ENCODE measurements around the gene ITSN2.
"Not testable (repeated sequence)": the region's sequence is repeated elsewhere in the genome, so short reads cannot be mapped to it uniquely, and the experiment has no call there.

ITSN2 gene

DNA sequence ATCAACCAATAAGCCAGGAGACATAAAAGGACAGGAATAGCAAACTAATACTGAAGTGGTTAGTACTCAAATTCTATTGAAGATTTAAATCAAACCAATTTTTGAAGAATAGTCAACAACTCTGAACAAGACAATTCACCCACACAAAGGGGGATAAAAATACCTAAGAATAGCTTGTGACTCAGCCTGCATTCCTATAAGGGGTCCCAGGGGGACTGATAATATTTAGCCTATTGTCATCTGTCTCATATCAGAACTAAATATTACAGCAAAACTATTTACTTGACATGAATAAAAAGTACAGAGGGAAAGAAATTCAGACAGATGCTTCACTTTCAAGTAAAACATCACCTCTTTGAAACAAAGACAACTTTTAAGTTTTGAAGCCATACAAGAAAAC lies 7.7 kb downstream of the ITSN2 start:
- Histone ChIP-seq H3K9ac (ENCODE audit: low read depth in 1 of 2, low read length in 2 of 2) (no peak overlapping the region), H3K27ac (ENCODE audit: low read depth in 2 of 2, low read length in 2 of 2) (no peak overlapping the region), H3K4me3 (ENCODE audit: low read length in 2 of 2) (no peak overlapping the region), H3K27me3 (ENCODE audit: control insufficient read depth in 2 of 2, insufficient read depth in 2 of 2, low read length in 2 of 2) (no peaks in the 10 kb centered on the region), H3K4me1 (ENCODE audit: control insufficient read depth in 2 of 2, insufficient read depth in 2 of 2, low read length in 2 of 2) (peaks cover 0 to 3% of the 10 kb centered on the region in 2 donors), H3K36me3 (ENCODE audit: control insufficient read depth in 2 of 2, insufficient read depth in 2 of 2, low read length in 2 of 2) (no peaks in the 10 kb centered on the region), H3K9me3 (ENCODE audit: control insufficient read depth in 2 of 2, low read length in 2 of 2) (no peaks in the 10 kb centered on the region)

DNA sequence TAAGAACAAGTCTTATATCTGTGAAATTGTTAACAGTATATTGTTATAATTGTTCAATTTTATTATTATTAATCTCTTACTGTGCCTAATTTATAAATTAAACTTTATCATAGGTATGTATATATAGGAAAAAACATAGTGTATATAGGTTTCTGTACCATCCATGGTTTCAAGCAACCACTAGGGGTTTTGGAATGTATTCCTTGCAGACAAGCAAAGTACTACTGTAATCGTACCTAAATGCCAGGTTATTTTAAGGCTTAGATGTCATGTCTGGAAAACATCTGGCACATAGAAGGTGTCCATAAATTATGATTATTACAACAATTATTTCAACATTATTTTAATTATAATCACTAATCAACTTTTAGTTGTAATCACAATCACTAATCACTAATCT lies 8.4 kb downstream of the ITSN2 start:
- no peaks in the 10 kb centered on the region for H3K9me3 ChIP-seq (ENCODE audit: control insufficient read depth in 2 of 2, low read length in 2 of 2)
- no peak overlapping the region for H3K4me3 ChIP-seq (ENCODE audit: low read length in 2 of 2)
- no peak overlapping the region for H3K9ac ChIP-seq (ENCODE audit: low read depth in 1 of 2, low read length in 2 of 2)
- H3K36me3 ChIP-seq (ENCODE audit: control insufficient read depth in 2 of 2, insufficient read depth in 2 of 2, low read length in 2 of 2) = no peaks in the 10 kb centered on the region
- H3K27me3 ChIP-seq (ENCODE audit: control insufficient read depth in 2 of 2, insufficient read depth in 2 of 2, low read length in 2 of 2) = no peaks in the 10 kb centered on the region
- no peak overlapping the region for H3K27ac ChIP-seq (ENCODE audit: low read depth in 2 of 2, low read length in 2 of 2)
- peaks cover 0 to 3% of the 10 kb centered on the region in 2 donors for H3K4me1 ChIP-seq (ENCODE audit: control insufficient read depth in 2 of 2, insufficient read depth in 2 of 2, low read length in 2 of 2)

DNA sequence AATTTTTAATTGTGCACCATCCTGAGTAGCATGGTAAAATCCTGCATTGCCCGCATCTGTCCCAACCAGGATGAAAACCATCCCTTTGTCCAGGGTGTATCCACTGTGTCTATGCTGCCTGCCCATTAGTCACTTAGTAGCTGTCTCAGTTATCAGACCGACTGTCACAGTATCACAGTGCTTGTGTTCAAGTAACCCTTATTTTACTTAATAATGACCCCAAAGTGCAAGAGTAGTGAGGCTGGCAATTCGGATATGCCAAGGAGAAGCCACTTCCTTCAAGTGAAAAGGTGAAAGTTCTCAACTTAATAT lies 8.8 kb downstream of the ITSN2 start:
- Histone ChIP-seq H3K9ac (ENCODE audit: low read depth in 1 of 2, low read length in 2 of 2) (no peak overlapping the region), H3K36me3 (ENCODE audit: control insufficient read depth in 2 of 2, insufficient read depth in 2 of 2, low read length in 2 of 2) (no peaks in the 10 kb centered on the region), H3K9me3 (ENCODE audit: control insufficient read depth in 2 of 2, low read length in 2 of 2) (no peaks in the 10 kb centered on the region), H3K27ac (ENCODE audit: low read depth in 2 of 2, low read length in 2 of 2) (no peak overlapping the region), H3K4me1 (ENCODE audit: control insufficient read depth in 2 of 2, insufficient read depth in 2 of 2, low read length in 2 of 2) (peaks cover 0 to 3% of the 10 kb centered on the region in 2 donors), H3K27me3 (ENCODE audit: control insufficient read depth in 2 of 2, insufficient read depth in 2 of 2, low read length in 2 of 2) (no peaks in the 10 kb centered on the region), H3K4me3 (ENCODE audit: low read length in 2 of 2) (peak overlapping the region in 1 of 2 donors; percentile 3)

DNA sequence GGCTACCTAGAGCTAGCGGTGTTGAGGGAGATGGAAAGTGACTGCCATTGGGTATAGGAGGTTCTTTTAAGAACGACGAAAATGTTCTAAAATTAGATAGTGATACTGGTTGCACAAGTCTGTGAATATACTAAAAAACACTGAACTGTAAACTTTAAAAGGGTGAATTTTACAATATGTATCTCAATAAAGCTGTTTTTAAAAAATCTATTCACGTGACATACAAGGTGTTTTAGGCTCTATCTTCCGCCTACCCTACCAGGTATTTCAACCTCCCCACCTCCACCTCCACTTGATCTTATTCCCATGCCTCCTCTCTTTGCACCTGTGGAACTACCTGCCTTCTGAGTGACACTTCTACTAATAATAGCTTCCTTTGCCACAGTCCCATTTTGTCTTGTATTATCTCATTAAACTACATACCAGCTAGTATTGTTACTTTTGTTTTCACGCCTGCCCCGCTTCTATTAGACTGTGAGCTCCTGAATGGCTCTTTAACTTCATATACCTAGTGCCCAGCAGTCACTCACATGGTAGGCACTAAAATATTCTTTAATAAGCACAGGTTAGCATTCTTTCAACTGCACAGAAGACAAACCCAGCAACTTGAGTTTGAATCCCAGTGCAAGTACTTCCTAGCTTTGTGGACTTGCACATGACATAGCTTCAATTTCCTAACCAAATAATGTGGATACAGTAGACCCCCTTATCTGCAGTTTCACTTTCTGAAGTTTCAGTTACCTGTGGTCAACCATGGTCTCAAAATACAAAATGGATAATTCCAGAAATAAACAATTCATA lies 9.3 kb downstream of the ITSN2 start:
- no peaks in the 10 kb centered on the region for H3K36me3 ChIP-seq (ENCODE audit: control insufficient read depth in 2 of 2, insufficient read depth in 2 of 2, low read length in 2 of 2)
- no peak overlapping the region for H3K9ac ChIP-seq (ENCODE audit: low read depth in 1 of 2, low read length in 2 of 2)
- H3K27me3 ChIP-seq (ENCODE audit: control insufficient read depth in 2 of 2, insufficient read depth in 2 of 2, low read length in 2 of 2) = no peaks in the 10 kb centered on the region
- peak overlapping the region in 1 of 2 donors; percentile 3 for H3K4me3 ChIP-seq (ENCODE audit: low read length in 2 of 2)
- H3K27ac ChIP-seq (ENCODE audit: low read depth in 2 of 2, low read length in 2 of 2) = no peak overlapping the region
- no peaks in the 10 kb centered on the region for H3K9me3 ChIP-seq (ENCODE audit: control insufficient read depth in 2 of 2, low read length in 2 of 2)
- peaks cover 0 to 3% of the 10 kb centered on the region in 2 donors for H3K4me1 ChIP-seq (ENCODE audit: control insufficient read depth in 2 of 2, insufficient read depth in 2 of 2, low read length in 2 of 2)

DNA sequence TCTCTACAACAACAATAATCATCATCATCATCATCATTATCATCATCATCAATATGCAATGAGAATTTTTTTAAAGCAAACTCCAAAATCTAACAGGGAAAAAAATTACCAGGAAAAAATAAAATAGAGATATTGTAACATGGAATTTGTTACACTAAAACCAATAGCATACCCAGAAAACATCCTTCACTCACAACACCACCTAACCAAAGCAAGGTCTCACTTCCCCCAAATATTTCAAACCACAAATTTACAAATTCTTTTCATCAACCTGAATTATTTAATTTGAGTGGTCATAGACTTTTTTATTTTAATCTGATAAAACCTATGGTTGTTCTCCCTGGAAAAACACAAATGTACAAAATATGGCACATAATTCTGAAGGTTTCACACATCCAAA lies 11.2 kb downstream of the ITSN2 start:
- no peak overlapping the region for H3K27ac ChIP-seq (ENCODE audit: low read depth in 2 of 2, low read length in 2 of 2)
- H3K4me3 ChIP-seq (ENCODE audit: low read length in 2 of 2) = no peak overlapping the region
- no peaks in the 10 kb centered on the region for H3K27me3 ChIP-seq (ENCODE audit: control insufficient read depth in 2 of 2, insufficient read depth in 2 of 2, low read length in 2 of 2)
- H3K9me3 ChIP-seq (ENCODE audit: control insufficient read depth in 2 of 2, low read length in 2 of 2) = no peaks in the 10 kb centered on the region
- H3K4me1 ChIP-seq (ENCODE audit: control insufficient read depth in 2 of 2, insufficient read depth in 2 of 2, low read length in 2 of 2) = no peaks in the 10 kb centered on the region
- H3K9ac ChIP-seq (ENCODE audit: low read depth in 1 of 2, low read length in 2 of 2) = no peak overlapping the region
- H3K36me3 ChIP-seq (ENCODE audit: control insufficient read depth in 2 of 2, insufficient read depth in 2 of 2, low read length in 2 of 2) = no peaks in the 10 kb centered on the region

DNA sequence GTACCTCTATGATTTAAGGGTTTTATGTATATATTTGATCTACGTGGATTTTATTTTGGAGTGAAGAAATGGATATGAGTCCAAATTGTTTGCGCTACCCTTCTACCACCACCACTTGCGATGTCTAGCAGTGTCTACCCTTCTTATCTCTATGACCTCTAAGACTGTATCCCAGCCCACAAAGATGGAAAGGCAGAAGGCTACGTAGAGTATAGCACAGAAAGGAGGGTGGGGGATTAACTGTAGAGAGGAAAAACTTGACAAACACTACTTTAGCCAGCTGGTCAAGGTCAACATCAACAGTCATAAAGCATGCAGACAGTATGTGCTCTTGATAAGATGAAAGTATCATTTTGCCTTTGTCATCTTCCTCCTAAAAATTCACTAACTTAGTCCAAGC lies 14.4 kb downstream of the ITSN2 start:
- Histone ChIP-seq H3K36me3 (ENCODE audit: control insufficient read depth in 2 of 2, insufficient read depth in 2 of 2, low read length in 2 of 2) (no peaks in the 10 kb centered on the region), H3K9me3 (ENCODE audit: control insufficient read depth in 2 of 2, low read length in 2 of 2) (no peaks in the 10 kb centered on the region), H3K27ac (ENCODE audit: low read depth in 2 of 2, low read length in 2 of 2) (no peak overlapping the region), H3K27me3 (ENCODE audit: control insufficient read depth in 2 of 2, insufficient read depth in 2 of 2, low read length in 2 of 2) (no peaks in the 10 kb centered on the region), H3K4me1 (ENCODE audit: control insufficient read depth in 2 of 2, insufficient read depth in 2 of 2, low read length in 2 of 2) (peaks cover 4 to 11% of the 10 kb centered on the region in 2 donors), H3K9ac (ENCODE audit: low read depth in 1 of 2, low read length in 2 of 2) (no peak overlapping the region), H3K4me3 (ENCODE audit: low read length in 2 of 2) (no peak overlapping the region)

DNA sequence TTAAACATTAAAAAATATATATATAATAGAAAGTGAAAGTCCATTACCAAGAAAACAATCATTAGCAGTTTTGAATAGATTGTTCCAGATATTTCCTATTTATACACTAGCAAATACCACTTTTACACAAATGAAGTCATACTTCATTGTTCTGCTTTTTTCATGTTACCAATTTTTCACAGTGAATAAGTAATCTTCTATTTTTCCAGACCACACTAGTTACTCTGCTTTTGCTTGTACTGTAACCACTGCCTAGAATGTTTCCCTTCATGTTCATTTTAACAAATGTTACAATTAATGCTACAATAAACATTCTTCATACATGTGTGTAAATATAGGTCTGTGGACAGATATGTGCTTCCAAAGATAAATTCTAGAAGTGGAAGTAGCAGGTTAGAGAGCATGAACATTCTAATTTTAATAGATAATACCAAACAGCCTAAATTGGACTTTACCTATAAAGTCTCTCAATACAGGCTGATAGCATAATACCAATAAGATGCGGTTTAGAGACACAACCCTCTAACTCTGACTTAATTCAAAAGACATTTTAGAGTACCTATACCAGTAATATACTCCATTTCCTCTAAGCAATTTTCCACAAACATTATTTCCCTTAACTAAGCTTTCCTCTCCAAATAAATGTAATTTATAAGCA lies 17.0 kb downstream of the ITSN2 start:
- no peak overlapping the region for H3K27ac ChIP-seq (ENCODE audit: low read depth in 2 of 2, low read length in 2 of 2)
- H3K9me3 ChIP-seq (ENCODE audit: control insufficient read depth in 2 of 2, low read length in 2 of 2) = no peaks in the 10 kb centered on the region
- H3K4me1 ChIP-seq (ENCODE audit: control insufficient read depth in 2 of 2, insufficient read depth in 2 of 2, low read length in 2 of 2) = peaks cover 4 to 11% of the 10 kb centered on the region in 2 donors

DNA sequence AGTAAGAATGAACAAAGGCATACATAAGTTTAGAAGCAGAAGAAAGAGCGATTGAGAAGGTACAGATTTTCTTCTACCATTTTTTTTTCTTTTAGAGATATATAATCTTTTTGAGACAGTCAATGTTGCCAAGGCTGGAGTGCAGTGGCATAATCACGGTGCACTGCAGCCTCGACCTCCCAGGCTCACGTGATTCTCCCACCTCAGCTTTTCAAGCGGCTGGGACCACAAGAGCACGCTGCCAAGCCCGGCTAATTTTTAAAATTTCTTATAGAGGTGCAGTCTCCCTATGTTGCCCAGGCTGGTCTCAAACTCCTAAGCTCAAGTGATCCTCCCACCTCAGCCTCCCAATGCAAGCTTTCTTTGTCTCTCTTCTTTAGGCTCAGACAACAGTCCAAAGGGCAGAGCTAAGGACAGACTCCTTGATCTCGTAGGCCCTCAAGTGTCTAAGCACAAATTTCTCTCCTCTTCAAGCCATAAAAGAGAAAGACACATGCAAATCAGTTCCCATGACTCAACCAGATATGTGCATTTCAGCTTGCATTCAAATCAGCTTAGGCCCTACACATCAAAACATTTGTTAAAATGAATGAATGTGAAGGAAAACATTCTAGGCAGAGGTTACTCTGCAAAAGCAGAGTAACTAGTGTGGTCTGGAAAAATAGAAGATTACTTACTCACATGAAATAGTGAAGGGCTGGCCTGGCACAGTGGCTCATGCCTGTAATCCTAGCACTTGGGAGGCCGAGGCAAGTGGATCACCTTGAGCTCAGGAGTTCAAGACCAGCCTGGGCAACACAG lies 18.0 kb downstream of the ITSN2 start:
- Histone ChIP-seq H3K4me3 (ENCODE audit: low read length in 2 of 2) (no peak overlapping the region), H3K9ac (ENCODE audit: low read depth in 1 of 2, low read length in 2 of 2) (no peak overlapping the region), H3K9me3 (ENCODE audit: control insufficient read depth in 2 of 2, low read length in 2 of 2) (no peaks in the 10 kb centered on the region), H3K27me3 (ENCODE audit: control insufficient read depth in 2 of 2, insufficient read depth in 2 of 2, low read length in 2 of 2) (no peaks in the 10 kb centered on the region), H3K27ac (ENCODE audit: low read depth in 2 of 2, low read length in 2 of 2) (no peak overlapping the region), H3K4me1 (ENCODE audit: control insufficient read depth in 2 of 2, insufficient read depth in 2 of 2, low read length in 2 of 2) (peaks cover 4 to 14% of the 10 kb centered on the region in 2 donors), H3K36me3 (ENCODE audit: control insufficient read depth in 2 of 2, insufficient read depth in 2 of 2, low read length in 2 of 2) (no peaks in the 10 kb centered on the region)

More for the DNA sequence above, 17.0 kb downstream of the ITSN2 start:
- Histone ChIP-seq H3K9ac (ENCODE audit: low read depth in 1 of 2, low read length in 2 of 2) (no peak overlapping the region), H3K4me3 (ENCODE audit: low read length in 2 of 2) (no peak overlapping the region), H3K36me3 (ENCODE audit: control insufficient read depth in 2 of 2, insufficient read depth in 2 of 2, low read length in 2 of 2) (no peaks in the 10 kb centered on the region), H3K27me3 (ENCODE audit: control insufficient read depth in 2 of 2, insufficient read depth in 2 of 2, low read length in 2 of 2) (no peaks in the 10 kb centered on the region)

DNA sequence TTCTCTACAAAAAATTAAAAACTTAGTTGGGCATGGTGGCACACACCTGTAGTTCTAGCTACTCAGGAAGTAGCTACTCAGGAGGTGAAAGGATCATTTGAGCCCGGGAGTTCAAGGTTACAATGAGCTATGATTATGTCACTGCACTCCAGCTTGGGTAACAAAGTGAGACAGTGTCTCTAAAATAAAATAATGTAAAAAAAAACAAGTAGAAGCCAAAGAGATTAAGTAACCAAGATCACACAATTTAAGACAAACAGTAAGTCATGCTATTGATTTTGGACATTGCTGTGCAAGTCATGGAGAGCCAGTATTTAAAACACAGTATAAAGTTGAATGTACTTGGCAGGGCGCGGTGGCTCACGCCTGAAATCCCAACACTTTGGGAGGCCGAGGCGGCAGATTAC lies 20.5 kb downstream of the ITSN2 start:
- no peaks in the 10 kb centered on the region for H3K9me3 ChIP-seq (ENCODE audit: control insufficient read depth in 2 of 2, low read length in 2 of 2)
- no peak overlapping the region for H3K27ac ChIP-seq (ENCODE audit: low read depth in 2 of 2, low read length in 2 of 2)
- H3K9ac ChIP-seq (ENCODE audit: low read depth in 1 of 2, low read length in 2 of 2) = no peak overlapping the region
- H3K4me3 ChIP-seq (ENCODE audit: low read length in 2 of 2) = no peak overlapping the region
- H3K27me3 ChIP-seq (ENCODE audit: control insufficient read depth in 2 of 2, insufficient read depth in 2 of 2, low read length in 2 of 2) = no peaks in the 10 kb centered on the region
- peaks cover 4 to 14% of the 10 kb centered on the region in 2 donors for H3K4me1 ChIP-seq (ENCODE audit: control insufficient read depth in 2 of 2, insufficient read depth in 2 of 2, low read length in 2 of 2)
- no peaks in the 10 kb centered on the region for H3K36me3 ChIP-seq (ENCODE audit: control insufficient read depth in 2 of 2, insufficient read depth in 2 of 2, low read length in 2 of 2)

DNA sequence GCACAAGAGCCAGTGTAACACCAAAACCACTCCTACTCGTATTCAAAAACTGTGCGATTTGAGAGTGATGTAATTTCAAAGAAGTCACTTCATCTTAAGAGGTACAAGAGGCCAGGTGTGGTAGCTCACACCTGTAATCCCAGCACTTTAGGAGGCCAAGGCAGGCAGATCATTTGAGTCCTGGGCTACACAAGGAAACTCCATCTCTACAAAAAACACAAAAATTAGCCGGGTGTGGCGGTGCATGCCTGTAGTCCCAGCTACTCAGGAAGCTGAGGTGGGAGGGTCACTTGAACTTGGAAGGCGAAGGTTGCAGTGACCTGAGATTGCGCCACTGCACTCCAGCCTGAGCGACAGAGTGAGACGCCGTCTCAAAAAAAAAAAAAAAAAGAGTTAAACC lies 21.2 kb downstream of the ITSN2 start:
- not testable (repeated sequence) for H3K27me3 ChIP-seq (ENCODE audit: control insufficient read depth in 2 of 2, insufficient read depth in 2 of 2, low read length in 2 of 2); H3K9me3 ChIP-seq (ENCODE audit: control insufficient read depth in 2 of 2, low read length in 2 of 2); H3K9ac ChIP-seq (ENCODE audit: low read depth in 1 of 2, low read length in 2 of 2); H3K4me3 ChIP-seq (ENCODE audit: low read length in 2 of 2); H3K27ac ChIP-seq (ENCODE audit: low read depth in 2 of 2, low read length in 2 of 2); H3K36me3 ChIP-seq (ENCODE audit: control insufficient read depth in 2 of 2, insufficient read depth in 2 of 2, low read length in 2 of 2)
- H3K4me1 ChIP-seq (ENCODE audit: control insufficient read depth in 2 of 2, insufficient read depth in 2 of 2, low read length in 2 of 2) = peaks cover 4 to 14% of the 10 kb centered on the region in 2 donors

Data from mucosa of rectum (tissue), 2 donors.